GM18519 (cell line): ENCODE data around the gene ALG8.
"Not testable (repeated sequence)": the region's sequence is repeated elsewhere in the genome, so short reads cannot be mapped to it uniquely, and the experiment has no call there.

Experiments
- ATAC-seq: cut with Tn5 transposase; IDR thresholded peaks from one replicate; pipeline ENCODE4 v1.9.1; 2021; ENCODE audit warnings: mild to moderate bottlenecking, moderate library complexity; ENCODE audit not compliant: unreplicated experiment, low FRiP score

The ALG8 gene

DNA sequence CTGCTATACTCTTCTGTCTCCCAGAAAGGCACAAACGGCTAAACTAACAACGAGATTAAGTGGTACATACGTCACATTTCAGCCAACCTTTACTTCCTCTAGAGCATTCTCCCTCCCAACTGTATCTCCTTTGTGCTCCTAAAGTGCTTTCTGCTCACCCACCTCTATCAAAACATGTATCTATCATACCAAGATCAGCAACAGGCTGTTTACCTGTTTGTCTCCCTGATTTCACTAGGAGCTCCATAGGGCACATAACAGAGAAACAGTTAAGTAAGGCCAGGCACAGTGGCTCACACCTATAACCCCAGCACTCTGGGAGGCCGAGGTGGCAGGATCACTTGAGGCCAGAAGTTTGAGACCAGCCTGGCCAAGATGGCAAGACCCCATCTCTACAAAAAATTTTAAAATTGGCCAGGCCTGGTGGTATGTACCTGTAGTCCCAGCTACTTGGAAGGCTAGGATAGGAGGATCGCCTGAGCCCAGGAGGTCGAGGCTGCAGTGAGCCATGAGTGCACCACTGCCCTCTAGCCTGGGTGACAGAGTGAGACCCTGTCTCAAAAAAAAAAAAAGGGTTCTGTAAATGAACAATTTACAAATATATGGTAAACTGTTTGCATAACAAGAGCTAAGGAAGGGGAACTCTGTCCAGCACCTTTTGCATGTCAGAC, 62.6 kb downstream of the ALG8 start:
- no peak for ATAC-seq

DNA sequence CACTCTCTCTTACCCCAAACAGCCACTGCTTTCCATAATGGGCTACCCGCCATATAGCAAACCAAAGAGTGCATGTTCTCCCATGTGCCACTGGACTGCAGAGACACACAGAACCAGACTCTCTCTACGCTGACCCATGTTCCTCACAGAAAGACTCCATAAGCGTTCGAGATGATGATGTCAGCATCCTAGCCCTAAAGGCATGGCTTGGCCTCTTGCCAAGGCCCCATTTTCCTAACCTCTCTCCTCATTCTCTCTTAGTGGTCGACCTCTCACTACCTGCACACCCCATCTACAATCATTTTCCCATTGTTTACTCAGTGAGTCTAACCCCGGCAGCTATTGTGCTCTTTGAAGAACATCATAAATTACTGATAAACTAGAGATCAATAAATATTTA, 64.7 kb downstream of the ALG8 start:
- ATAC-seq, result no peak

DNA sequence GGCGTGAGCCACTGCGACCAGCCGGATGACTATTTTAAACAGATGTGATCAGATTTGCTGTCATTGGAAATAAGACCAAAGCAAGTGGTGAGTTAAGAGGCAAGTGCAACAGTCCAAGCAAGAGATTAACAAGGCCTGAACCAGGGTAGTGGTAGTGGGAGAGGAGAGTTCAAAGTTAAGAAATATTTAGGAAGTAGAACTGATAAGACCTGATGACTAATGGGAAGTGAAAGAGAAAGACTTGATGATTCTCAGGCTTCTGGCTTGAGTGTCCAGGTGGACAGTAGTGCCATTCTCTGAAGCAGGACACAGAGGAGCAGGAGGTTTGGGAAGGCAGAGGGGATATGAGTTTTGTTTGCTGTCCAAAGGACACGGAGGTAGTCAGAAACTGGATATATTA, 67.0 kb downstream of the ALG8 start:
- ATAC-seq, result no peak

DNA sequence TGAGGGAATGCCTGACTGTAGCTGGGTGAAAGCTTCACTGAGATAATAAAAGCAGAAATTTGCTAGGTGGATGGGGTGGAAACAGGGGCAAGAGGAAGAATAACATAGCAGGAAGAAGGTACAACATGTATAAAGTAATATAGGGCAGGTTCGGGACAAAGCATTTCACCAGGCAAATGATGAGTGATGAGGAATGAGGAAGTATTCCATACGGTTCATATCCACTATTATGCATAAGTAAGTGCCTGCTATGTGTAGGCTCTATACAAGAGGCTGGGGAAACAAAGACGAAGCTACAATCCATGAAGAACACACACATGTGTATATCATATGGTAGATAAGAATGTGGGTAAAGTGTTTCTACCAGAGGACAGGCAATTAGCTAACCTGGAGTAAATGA, 67.7 kb downstream of the ALG8 start:
- no peak for ATAC-seq

GRCh38 chr11:78070621-78071020, 68.8 kb downstream of the ALG8 start:
- no peak for ATAC-seq

DNA sequence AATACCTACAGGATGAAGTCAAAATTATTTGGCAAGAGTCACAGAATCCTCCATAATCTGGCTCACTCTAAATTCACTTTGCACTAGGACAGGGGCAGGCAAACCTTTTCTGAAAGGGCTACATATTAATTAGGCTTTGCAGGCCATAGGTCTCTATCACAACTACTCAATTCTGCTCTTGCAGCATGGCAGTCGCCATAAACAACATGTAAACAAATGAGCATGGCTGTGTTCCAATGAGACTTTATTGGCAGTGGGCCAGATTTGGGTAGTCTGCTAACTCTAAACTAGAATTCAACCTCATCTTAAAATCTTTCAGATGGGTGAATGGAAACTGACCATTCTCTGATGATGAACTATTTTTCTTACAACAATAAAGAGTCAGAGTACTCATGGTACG, 70.0 kb downstream of the ALG8 start:
- no peak for ATAC-seq

GRCh38 chr11:78067704-78068103, 71.7 kb downstream of the ALG8 start:
- no peak for ATAC-seq

DNA sequence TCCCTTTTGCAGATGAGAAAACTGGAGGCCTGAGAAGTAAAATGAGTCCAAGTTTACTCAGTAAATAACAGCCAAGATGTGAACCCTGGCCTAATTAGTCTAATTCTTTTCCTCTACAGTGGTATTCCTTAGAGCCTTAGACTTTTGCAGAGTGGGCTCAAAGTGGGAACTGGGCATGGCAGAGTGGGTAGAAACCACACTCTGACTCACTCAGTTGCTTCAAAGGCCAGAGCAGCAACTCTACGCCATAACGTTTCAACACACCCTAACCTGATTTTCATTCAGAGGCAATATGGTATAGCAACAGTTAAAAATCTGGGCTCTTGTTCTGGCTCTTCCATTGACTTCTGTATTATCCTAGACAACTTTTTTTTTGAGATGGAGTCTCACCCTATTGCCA, 73.0 kb downstream of the ALG8 start:
- no peak for ATAC-seq

GRCh38 chr11:78065203-78065602, 74.2 kb downstream of the ALG8 start:
- ATAC-seq, result no peak

DNA sequence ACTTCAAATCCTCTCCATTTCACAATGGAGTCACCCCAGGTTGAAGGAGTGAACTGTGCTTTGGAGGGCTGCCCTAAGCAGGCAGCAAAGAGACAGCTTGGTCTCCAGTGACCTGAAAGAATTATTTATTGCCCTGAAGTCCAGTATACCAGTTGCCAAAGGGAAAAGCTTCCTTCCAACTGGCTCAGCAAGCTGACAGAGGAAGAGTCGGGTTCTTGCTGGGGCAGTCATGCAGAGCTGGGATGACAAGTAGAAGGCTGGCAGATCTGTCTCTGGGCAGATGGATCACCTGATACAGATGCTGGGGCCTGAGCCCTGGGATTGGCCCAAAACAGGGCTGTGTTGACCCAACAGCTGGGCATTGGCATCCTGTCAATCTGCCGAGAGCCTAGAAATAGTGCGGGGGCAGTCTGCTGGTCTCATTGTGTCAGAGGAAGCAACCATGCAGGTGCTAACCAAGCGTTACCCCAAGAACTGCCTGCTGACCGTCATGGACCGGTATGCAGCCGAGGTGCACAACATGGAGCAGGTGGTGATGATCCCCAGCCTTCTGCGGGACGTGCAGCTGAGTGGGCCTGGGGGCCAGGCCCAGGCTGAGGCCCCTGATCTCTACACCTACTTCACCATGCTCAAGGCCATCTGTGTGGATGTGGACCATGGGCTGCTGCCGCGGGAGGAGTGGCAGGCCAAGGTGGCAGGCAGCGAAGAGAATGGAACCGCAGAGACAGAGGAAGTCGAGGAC, 75.8 kb downstream of the ALG8 start, which contains the start of gene THRSP:
THRSP (plus strand) TSS at position 422 of the 742 bp plus-strand sequence; CDS start at position 443, 21 bp downstream.
- ATAC-seq, result no peak

GRCh38 chr11:78062671-78063070, 76.8 kb downstream of the ALG8 start:
- no peak for ATAC-seq

DNA sequence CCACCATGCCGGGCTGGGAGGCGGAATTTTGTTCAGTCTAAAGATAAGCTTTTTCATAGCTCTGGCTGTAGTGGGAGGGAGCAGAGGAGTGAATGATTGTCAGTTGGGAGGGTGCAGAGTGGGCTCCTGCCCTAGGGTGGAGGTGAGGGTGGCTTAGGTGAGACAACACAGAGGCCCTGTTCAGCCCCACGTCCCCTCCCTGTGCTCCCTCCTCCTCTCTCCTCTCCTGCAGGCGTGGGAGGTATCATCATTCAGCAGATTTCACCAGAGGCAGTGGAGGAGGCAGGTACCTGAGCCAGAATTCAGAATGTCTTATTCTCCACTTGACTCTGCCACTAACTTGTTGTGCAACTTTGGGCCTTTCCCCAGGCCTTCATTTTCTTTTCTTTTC, 77.5 kb downstream of the ALG8 start:
- no peak for ATAC-seq

DNA sequence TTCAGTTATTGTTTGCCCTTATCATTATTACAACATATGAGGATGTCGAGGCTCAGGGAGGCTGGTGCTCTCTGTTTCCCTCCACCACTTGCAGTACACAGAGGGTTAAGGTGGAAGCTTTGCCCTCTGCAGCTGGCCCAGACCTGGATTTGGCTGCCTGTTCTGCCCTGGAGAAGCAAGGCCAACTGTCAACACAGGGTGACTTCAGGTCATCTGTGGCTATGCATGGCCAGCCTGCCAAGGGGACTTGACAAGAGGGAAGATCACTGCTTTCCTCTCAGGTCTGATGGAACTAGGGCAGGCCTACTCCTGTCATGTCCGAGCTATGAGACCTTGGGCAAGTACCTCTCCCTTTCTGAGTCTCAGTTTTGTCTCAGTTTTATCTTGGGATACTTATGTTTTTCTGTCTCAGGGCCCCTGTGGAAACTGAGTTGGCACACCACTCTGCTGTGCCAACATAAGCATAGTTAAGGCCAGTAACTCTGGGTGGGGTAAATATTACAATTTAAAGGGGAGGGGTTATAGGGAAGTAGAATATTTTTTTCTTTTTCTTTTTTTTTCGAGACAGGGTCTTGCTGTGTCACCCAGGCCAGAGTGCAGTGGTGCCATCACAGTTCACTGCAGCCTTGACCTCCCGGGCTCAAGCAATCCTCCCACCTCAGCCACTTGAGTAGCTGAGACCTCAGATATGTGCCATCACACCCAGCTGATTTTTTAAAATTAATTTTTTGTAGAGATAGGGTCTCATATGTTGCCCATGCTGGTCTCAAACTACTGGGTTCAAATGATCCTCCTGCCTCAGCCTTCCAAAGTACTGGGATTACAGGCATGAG, 78.1 kb downstream of the ALG8 start:
- ATAC-seq, result no peak

DNA sequence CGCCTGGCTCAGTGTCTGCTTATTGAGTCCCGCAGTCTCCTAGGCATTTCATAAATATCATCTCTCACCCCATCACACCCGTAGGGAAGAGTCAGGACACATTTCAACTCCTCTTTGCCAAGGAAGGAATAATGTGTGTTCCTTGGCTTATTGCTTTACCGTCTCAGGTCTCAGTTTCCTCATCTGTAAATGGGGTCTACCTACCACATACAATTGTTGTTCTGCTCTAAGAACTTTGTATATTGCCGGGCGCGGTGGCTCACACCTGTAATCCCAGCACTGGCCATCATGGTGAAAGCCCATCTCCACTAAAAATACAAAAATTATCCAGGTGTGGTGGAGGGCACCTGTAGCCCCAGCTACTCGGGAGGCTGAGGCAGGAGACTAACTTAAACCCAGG, 78.9 kb downstream of the ALG8 start:
- no peak for ATAC-seq

DNA sequence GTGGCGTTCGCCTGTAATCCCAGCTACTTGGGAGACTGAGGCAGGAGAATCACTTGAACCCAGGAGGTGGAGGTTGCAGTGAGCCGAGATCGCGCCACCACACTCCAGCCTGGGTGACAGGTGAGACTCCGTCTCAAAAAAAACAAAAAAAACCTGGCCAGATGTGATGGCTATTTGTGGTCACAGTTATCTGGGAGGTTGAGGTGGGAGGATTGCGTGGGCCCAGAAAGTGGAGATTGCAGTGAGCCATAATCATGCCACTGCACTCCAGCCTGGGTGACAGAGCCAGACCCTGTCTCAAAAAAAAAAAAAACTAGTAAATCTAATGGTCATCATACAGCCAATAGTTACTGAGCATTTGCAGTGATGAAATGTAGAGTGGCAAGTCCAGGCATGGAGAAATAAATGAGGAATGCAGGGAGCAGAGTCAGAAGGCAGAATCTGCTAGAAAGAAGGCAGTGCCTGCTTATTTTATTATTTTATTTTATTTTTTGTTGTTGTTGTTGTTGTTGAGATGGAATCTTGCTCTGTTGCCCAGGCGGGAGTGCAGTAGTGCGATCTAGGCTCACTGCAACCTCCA, 79.6 kb downstream of the ALG8 start:
- not testable (repeated sequence) for ATAC-seq

DNA sequence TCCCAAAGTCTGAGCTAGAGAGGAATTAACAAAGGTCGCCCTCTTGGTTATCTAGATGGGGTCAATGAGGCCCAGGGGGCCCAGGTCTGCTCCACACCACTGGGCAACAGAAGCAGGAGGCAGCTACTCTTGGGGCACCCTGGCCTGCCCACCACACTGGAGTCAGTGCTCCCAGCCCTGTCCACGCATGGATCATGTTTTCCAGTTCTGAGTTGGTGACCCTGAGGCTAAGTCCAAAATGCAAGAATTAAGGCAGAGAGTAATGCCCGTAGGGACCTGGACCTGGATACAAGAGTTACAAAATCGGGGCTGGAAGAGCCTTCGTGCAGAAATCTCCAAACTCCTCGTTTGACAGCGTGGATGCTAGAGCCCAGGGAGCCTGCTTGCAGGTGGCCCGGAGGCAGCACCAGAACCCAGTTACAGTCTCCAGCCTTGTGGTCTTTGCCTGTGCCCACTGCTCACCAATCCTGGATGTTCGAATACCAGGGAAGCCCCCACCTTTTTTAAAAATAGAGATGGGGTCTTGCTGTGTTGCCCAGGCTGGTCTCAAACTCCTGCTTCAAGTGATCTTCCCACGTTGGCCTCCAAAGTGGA, 81.9 kb downstream of the ALG8 start:
- ATAC-seq, result no peak

DNA sequence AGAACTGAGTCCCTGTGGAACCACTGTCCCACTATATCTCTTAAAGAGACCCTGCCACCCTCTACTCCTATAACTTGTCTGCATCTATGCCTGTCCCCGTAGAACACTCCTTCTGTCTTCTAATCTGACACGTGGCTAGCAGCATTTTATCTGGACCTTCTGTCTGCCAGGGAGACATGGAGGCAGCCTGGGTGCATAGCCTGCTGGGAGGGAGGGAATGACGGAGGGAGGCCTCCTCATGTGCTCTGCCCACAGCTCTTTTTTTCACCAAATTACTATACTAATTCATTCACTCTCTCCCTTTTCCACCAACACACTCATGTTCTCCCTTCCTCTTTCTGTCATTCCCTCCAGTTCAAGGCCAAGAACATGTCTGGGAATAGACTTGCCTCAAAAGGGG, 83.3 kb downstream of the ALG8 start:
- no peak for ATAC-seq

DNA sequence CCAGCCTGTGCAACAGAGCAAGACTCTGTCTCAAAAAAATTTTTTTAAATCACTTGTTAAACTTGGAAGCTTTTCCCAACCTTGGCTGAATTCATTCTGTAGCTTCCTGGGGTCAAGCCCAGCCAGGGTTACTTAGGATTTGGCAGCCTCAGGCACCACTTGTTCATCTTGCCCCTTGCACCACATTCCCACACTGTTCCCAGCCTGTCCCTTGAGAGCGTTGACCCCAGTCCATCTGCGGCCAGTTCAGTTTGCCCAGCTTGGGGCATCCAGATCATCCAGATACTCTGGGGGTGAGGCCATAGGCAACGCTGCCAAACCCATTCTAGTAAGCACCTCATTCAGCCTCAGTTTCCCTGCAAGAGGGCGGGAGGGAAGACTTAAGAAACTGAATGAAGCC, 84.5 kb downstream of the ALG8 start:
- no peak for ATAC-seq

DNA sequence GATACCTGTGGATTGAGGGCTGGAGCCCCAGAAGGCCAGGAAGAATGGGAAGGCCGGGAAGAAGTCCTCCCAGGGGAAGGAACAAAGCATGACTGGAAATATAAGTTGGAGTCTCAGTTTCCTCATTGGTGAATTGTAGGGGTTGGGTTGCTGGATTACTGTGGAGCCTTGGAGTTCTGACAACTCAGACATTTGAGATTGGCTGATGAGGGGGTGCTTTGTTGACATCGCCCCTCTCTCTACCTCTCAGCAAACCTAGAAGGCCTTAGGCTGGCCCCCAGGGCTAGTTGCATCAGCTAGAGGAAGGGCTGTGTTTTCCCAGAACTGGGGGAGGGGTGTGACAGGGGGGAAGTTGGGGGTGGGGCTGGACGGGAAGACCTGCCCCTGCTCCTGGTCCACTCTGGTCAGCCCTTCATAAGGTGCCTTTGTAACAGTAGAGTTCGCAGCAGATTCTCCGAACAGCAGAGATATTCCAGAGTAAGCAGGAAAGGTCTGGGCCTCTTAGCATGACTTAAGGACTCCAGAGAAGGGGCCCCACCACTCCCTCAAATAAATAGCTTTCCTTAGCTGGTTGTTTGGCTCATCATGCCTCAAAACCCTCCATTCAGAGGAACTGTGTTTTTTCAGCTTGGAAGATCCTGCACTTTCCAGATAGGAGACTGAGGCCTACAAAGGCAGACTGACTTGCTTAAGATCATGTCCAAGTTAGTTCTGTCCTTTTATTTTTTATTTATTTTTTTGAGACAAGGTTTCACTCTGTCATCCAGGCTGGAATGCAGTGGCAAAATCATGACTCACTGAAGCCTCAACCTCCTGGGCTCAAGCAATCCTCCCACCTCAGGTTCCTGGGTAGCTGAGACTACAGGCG, 88.2 kb downstream of the ALG8 start:
- ATAC-seq, result no peak
